ENCODE measurements around the gene DISP2.
A peak's percentile ranks its signal among the peaks of the same experiment; 100 is the strongest.

Gene DISP2

GRCh38 chr15:40372981-40373380 is 15.0 kb downstream of the DISP2 start:
- in situ Hi-C loops (cut with HindIII; ENCODE audit: low sequenced_read_pairs): no loop called here
- TF ChIP-seq CTCF (IDR thresholded peaks at IDR 0.05; ENCODE audit: low read depth, low read length, missing control alignments): no peak
- DNase-seq (ENCODE audit: low read depth): no peak
- no peak overlapping the region for H3K4me3 ChIP-seq (ENCODE audit: low read depth, low read length)

GRCh38 chr15:40377606-40378005 is 19.6 kb downstream of the DISP2 start:
- in situ Hi-C loops (cut with HindIII; ENCODE audit: low sequenced_read_pairs): no loop called here
- no peak overlapping the region for H3K4me3 ChIP-seq (ENCODE audit: low read depth, low read length)
- DNase-seq (ENCODE audit: low read depth): no peak
- TF ChIP-seq CTCF (IDR thresholded peaks at IDR 0.05; ENCODE audit: low read depth, low read length, missing control alignments): no peak

GRCh38 chr15:40379374-40379773 is 21.4 kb downstream of the DISP2 start:
- in situ Hi-C loops (cut with HindIII; ENCODE audit: low sequenced_read_pairs): no loop called here
- H3K4me3 ChIP-seq (ENCODE audit: low read depth, low read length): no peak overlapping the region
- no peak for DNase-seq (ENCODE audit: low read depth)
- no peak for TF ChIP-seq CTCF (IDR thresholded peaks at IDR 0.05; ENCODE audit: low read depth, low read length, missing control alignments)

GRCh38 chr15:40379853-40380252 is 21.8 kb downstream of the DISP2 start:
- peak; percentile 78 for DNase-seq (ENCODE audit: low read depth)
- in situ Hi-C loops (cut with HindIII; ENCODE audit: low sequenced_read_pairs): no loop called here
- no peak for TF ChIP-seq CTCF (IDR thresholded peaks at IDR 0.05; ENCODE audit: low read depth, low read length, missing control alignments)
- H3K4me3 ChIP-seq (ENCODE audit: low read depth, low read length): no peak overlapping the region

- no peak overlapping the region for H3K4me3 ChIP-seq (ENCODE audit: low read depth, low read length)
- in situ Hi-C loops (cut with HindIII; ENCODE audit: low sequenced_read_pairs): no loop called here
- TF ChIP-seq CTCF (IDR thresholded peaks at IDR 0.05; ENCODE audit: low read depth, low read length, missing control alignments): no peak
- DNase-seq (ENCODE audit: low read depth): no peak
Observed at GRCh38 chr15:40380636-40381035, 22.6 kb downstream of the DISP2 start.

- DNase-seq (ENCODE audit: low read depth): no peak
- in situ Hi-C loops (cut with HindIII; ENCODE audit: low sequenced_read_pairs): no loop called here
- H3K4me3 ChIP-seq (ENCODE audit: low read depth, low read length): no peak overlapping the region
- TF ChIP-seq CTCF (IDR thresholded peaks at IDR 0.05; ENCODE audit: low read depth, low read length, missing control alignments): no peak
Observed at GRCh38 chr15:40381818-40382529, 24.0 kb downstream of the DISP2 start.
